GM12873 (cell line): Measurements from ENCODE around the gene PRPF40A.

Experiments
- CTCF ChIP-seq: IDR thresholded peaks from 2 replicates; pipeline ENCODE4 v1.5.1; 2012; ENCODE audit warnings: low read depth, mild to moderate bottlenecking, moderate library complexity, low read length, control low read depth; ENCODE audit not compliant: insufficient read depth; ENCODE audit errors: missing control alignments

The PRPF40A gene

GRCh38 chr2:152611458-152612231 lies 105.6 kb downstream of the PRPF40A start:
- no peak for TF ChIP-seq CTCF

DNA sequence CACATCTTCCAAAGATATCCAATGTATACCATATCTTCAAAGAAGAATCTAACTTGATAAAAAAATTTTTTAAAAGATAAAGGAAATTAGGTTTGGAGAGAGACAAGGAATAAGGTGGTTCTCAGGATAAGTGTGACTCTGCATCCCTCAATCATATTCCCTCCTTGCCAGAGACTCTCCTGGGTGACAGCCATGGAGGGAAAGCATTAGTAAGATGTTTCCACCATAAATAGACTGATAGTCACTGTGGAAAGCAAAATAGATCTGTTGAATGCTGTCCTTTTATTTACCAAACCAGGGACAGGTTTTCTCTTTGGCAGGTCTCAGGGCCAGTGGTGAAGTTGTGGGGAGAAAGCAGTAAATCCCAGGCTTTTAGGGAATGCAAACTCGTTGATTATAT lies 107.6 kb downstream of the PRPF40A start:
- no peak for TF ChIP-seq CTCF

- no peak for TF ChIP-seq CTCF
These were observed 108.1 kb downstream of the PRPF40A start for GRCh38 chr2:152609154-152609553.

- TF ChIP-seq CTCF, result no peak
These were observed 109.4 kb downstream of the PRPF40A start for GRCh38 chr2:152607793-152608300.

DNA sequence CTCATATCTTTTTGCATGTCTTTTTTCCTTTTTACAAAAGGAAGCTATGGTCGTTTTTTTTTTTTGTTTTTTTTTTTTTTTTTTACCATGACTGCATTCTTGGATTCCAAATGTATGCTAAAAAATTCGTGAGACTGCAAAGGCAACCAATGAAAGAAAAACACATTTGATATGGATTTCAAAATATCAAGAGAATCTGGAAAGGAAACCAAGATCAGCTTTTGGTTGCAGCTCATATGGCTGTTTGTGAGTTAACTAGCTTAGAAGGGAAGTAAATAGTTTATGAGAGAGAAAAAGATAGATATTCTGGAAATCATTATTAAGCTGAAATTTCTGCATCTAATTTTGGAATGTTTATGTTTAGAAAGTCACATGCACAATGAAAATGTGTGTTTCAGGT lies 110.3 kb downstream of the PRPF40A start:
- no peak for TF ChIP-seq CTCF

- TF ChIP-seq CTCF, result no peak
These were observed 111.2 kb downstream of the PRPF40A start for GRCh38 chr2:152606081-152606480.

GRCh38 chr2:152603166-152603565 lies 114.1 kb downstream of the PRPF40A start:
- TF ChIP-seq CTCF, result no peak
